Inferior parietal cortex (tissue), 1 donor: ENCODE data around the gene HDAC4.
A peak's percentile ranks its signal among the peaks of the same experiment; 100 is the strongest.

Experiments
- DNase-seq: peaks from one replicate; pipeline ENCODE4 v3.0.0-alpha.2; 2016; ENCODE audit errors: extremely low spot score

The HDAC4 gene

DNA sequence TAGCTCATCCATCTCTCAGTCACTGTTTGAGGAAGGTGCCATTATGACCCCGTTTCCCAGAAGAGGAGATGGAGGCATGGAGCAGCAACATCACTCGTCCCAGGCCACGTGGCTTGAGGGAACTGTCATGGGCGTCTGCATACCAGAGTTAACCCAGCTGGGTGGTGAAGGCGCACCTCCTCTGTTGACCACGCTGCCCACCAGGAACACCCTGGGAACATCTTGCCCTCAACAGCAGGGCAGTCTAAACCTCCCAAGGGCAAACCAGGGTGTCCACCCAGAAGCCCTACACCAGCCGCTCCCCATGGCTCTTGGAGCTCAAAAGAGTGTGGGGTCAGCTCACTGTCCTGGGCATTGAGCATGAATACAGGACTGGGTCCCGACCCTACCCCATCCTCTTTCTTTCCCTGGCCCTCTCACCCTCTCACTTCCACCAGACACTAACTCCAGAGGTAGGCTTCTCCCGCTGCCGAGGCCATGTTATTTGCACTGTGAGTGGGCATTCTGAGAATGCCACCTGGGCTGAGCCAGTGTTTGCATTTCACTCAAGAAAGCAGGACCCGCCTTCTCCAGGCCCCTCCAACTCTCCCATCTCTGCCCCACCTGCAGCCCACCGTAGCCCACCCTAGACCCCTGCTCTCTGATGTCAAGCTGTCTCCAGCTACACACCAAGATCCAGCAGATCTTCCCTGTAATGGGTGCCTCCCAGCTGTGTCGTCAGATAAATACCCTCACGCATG, 259.6 kb downstream of the HDAC4 start:
- DNase-seq = no peak

DNA sequence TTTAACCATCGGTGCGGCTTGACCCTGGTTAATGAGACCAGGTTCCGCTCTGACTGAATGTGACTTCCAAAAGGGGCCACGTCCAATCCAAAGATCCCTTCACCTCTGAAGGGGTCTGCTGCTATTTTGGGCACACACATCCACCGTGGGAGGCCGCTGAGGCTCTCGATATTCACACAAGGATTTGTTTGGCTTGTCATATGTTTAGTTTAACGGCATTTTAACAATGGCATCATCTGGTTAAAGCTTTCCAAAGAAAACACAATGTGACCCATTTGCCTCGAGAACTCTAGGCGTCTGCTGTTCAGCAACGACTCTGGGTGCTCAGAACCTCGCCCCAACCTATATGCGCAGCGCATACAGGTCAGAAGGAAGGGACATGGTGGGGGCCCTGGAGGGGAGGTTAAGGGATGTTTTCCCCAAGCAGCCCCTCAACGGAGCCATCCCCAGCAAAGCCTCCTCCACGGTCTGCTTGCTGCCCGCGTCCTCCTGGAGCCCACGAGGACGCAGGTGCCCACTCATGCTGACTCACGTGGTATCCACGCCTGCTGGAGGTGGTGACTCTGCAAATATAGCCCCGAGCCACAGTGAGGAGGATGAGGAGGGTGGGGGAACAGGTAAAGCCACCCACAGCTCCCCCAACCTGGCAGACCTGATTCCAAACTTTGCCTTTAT, 260.3 kb downstream of the HDAC4 start:
- DNase-seq = no peak

DNA sequence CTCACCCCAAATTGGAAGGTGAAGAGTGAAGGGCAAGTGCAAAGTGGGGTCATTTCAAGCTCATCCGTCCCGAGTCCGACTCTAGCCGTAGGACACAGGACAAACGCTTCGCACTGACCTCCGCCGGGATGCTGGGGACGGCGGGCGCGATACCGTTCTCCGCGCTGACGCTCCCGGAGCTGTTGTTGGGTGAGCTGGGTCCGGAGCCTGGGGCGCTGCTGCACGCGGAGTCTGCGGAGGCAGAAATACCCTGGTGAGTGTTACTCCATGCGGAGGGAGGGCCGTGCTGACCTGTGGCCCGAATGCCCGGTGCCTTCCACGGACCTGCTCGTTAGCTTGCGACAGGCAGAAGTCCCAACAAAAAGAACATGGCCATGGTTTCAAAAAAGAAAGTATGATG, 261.3 kb downstream of the HDAC4 start:
- DNase-seq = no peak

DNA sequence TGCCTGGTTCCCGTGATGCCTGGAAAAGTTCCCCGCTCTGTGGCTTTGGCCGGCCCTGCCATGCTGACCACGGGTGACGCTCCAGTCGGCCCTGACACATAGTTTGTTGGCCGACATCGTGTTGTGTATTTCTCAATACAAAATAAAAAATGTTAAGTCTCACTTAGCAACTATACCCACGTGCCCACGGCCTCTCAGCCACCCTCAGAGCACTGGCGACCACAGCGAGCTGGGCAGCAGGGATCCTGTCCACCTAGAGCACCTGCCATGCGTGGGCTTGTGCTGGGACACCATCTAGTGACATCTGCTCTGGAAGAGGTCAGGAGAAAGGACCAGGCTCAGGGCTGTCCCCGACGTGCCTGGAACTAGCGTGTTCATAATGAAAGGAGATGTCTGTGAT, 261.7 kb downstream of the HDAC4 start:
- DNase-seq = no peak

DNA sequence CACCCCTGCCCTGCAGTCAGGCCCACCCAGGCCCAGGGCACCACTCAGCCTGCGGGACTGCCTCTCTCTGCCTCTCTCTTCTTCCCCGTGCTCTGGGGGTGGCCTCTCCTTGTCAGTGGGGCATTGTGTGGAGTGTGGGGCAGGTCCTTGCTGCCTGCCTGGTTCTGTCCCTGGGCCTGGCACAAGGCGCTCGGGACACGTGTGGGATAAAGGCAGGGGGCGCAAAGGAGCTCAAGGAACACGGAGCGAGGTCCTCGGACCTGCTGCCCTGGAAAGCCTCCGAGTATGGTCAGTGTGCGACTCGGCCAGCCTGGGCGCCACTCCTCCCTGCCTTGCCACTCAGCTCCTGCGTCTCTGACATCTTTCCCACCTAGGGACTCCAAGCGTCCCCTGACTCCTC, 262.2 kb downstream of the HDAC4 start:
- no peak for DNase-seq

DNA sequence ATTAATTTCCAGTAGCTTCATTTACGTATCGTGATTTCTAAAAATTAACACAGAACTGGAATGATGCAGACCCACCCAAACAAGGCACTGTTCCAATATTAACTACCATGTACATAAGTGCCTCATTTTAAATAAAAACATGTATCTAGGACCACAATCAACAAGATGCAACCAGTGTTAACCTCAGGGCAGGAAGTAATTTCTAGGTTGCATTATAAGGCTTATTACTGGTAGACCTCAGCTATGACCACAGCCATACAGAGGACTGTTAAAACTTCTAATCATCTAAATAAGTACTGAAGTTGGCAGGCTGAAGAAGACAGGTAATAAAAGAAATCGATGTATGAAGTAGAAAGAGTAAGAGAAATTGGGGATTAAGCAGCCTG, 262.9 kb downstream of the HDAC4 start:
- no peak for DNase-seq

DNA sequence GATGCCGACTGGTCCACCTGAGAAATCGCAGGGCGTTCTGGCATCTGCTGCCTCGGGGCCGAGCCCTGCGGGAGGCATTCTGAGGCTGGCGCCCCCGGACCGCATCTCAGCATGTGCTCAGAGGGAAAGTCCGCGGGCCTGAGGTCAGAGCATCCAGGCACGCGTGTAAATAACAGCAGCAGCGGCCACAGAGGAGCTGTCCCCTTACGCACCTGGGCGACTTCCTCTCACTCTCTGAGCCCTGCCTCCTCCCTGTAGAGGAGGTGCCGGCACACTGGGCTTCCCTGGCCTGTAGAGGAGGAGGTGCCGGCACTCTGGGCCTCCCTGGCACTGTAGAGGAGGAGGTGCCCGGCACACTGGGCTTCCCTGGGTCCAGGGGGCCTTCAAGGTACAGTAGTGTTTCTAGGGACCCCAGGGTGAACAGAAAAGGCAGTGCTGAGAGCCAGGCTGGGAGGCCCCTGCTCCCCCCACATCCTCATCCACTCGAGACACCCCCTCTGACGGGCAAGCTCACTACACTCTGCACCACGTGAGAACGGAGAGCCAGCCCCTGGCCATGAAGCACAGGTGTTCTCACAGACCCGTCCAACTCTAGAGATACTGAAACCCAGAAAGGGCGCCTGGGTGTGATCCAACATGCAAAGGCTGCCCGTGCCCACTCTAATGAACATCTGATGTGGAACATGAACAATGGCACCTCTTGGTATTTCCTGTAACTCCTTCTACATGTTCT, 263.5 kb downstream of the HDAC4 start:
- no peak for DNase-seq

DNA sequence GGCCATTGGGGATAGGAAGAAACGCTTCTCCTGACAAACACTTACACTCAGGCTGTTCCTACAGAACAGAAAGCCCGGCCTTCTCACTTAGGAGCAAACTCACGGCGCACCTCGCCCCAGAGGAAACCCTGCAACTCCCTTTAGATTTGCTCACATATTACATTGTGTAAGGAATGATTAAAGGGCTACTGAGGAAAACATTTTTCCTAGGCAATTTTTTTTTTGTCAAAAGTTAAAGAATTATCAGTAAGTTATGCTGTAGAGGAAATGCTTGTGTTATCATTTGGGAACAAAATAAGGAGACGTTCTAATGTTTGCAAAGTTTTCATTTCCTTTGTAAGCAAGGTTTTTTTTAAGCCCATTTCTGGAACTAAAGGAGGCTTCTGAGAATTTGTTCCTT, 264.1 kb downstream of the HDAC4 start:
- no peak for DNase-seq

DNA sequence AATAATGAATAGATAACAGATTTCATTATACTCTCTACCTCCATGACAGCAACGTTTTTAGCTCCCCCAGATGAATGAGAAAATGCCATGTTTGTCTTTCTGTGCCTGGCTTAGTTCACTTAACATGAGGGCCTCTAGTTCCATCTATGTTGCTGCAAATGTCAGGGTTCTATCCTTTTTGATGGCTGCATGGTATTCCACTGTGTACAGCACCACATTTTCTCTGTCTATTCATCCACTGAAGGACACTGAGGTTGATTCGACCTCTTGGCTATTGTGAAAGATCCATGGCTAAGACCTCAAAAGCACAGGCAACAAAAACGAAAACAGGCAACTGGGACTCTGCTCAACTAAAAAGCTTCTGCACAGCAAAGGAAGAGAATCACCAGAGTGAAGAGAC, 264.6 kb downstream of the HDAC4 start:
- no peak for DNase-seq

DNA sequence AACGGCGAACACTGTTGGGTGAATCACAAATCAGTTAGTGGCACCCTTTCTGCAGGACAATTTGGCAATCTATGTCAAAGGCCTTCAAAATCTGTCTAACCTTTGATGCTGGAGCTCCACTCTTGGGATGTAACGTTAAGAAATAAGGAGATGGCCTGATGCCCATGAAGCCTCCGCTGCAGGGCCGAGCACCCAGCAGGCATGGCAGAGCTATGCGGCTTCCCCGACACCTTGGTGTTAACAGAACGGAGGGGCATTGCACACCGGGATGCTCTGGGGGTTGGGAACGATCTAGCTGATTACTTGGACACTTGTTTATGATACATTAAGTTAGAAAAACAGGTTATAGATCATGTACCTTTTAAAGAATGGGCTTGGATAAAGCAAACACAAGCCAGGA, 265.3 kb downstream of the HDAC4 start:
- no peak for DNase-seq

DNA sequence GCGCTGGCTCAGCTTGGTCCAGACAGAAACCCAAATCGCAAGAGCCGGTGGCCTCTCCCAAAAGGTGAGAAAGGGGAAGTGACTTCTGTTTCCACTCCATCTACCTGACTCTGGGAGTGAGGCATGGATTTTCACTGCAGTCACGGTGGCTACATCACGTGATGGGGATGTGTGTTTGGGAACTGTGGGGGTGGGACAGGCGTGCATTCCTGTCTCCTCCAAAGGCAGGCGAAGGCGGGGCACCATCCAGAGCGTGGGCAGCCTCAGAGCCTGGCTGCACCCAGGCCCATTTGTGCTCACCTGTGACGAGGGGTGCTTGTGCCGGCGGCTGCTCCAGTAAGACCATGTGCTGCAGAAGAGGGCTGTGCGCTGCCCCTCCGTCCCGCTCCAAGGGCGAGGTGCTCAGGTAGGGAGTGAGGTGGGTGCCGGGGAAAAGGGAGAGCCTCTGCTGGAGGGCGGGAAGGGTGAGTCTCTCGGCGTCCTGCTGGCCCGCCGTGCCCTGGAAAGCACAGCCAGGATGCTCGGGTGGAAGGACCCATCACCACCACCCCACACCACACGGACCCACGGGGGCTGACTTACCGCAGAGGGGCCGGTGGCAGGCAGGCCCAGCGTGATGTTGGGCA, 266.8 kb downstream of the HDAC4 start:
- no peak for DNase-seq

DNA sequence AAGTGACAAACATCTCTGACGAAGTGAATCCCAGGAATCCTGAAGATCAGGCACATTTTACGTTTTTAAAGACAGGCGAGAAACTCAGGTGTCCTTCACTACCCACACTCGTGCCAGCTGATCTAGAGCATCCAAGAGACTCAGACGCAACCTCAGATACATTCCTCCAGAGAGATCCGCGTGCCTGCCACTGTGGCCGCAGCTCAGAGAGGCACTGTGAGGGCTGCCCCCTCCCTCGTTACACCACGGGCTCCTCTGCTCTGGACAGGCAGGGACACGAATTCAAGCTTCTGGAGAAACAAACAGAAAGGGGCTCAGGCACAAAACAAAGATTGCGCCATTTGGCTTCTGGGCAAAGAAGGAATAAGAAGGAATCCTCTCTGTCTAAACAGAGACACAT, 268.0 kb downstream of the HDAC4 start:
- DNase-seq = no peak

DNA sequence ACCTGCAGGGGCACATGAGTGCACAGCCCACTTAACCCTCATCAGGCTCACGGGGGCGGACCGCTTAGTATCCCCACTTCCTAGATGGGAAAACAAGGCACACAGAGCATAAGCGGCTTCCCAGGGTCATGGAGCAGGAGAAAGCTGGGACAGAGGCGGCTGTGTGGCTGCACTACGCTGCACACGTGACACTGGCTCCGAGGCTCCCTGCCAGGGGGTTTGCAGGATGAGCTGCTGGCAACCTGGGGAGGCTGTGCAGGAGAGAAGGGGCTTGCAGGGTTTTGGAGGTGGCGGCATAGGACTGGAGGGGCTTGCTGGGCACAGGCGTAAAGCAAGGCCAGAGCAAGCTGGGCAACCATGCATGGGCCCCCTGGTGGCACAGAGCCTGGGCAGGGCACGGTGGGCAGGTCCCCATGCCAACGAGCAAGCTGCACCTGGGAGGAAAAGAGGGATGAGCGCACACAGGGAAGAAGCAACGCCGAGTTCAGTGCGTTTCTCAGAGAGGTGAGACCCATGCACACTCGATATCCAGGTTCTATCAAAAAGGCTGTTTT, 268.6 kb downstream of the HDAC4 start:
- no peak for DNase-seq

DNA sequence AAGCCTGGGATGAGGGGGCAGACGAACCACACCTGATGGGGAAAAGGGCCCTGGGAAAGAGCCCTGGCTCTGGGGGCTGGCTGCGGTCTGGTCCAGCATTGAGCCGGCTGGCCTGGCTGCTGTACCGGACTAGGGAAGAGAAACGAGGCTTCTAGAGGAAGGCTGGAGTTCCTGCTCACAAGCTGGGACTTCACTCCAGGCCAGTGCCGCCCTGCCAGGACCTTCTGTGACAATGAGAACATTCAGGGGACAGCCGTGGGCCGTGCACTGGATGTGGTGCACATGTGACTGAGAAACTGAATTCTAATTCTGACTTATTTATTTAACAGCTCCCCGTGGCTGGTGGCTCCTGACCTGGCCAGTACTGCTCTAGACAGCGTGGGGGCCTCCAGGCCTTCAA, 269.3 kb downstream of the HDAC4 start:
- DNase-seq = peak; percentile 67

DNA sequence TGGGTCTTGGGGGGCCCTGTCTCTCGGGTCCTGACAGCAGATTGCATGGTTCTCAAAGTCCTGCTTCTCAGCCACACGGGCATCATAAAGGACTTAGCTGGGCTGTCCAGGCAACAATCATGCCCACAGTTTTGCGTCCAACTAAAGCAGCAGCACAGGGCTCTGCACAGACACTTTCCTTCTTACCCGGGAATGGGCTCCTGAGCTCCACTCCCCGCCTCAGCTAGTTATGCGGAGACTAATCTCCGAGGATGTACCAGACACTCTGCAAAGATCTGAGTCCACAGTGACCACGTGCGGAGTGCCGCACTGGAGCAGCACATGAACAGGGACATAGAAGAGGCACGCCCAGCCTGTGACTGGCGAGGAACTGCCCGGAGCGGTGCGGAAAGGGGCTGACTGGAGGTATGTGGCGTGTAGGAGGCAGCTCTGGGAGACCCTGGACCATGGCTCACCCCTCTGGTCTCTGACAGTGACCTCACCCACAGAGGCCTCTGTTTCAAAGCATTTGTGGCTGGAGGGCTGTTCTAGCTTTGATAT, 270.0 kb downstream of the HDAC4 start:
- no peak for DNase-seq

DNA sequence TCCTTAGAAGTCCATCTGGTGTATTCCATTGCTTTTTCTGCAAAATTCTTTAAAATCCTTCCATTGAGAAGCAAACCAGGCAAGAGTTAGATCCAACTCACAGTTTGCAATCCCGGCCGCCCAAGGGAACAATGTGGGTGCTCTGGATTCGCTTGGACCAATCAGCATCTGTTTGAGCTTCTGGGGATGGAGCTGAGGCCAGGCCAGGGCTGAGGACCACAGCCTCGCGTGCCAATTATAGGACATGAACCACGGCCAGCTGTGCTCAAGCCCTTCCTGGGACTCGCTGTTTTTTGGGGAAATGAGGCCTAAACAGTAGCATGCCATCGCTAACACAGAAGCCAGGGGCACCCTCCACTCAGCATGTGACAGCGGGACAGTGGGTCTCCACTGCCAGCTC, 270.8 kb downstream of the HDAC4 start:
- DNase-seq = no peak

DNA sequence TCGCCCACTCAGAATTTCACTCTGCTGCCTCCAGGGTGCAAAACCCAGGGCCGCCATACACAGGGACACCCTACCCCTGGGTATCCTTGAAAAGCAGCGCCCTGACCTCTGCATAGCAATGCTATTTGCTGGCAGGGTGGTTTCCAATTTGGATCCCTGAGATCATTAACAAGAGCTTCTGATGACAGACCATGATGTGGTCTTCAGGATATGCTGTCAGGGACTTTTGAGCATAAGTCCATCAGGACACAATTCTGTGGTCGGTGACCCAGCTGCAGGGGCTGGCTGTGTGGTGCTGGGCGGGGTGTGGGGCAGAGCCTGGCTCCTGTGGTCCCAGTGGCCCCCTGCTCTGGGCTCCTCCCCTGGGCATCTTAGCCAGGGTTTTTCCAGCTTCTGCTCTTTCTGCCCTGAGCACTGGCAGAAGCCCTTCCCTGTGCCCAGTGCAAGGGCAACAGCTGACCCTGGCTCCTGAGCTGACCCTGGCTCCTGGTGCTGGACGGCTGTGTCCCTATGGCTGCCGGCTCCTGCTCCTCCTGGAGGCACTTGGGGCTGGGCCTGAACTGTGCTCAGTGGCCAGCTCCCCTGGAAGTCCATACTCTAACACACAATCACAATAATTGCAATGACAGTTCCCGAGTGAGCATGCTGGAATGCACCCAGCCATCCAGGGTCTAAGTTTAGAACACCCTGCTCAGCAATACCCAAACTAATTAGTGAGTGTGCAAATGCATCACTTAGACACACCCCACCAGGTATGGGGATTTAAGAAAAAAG, 271.5 kb downstream of the HDAC4 start:
- DNase-seq = no peak

DNA sequence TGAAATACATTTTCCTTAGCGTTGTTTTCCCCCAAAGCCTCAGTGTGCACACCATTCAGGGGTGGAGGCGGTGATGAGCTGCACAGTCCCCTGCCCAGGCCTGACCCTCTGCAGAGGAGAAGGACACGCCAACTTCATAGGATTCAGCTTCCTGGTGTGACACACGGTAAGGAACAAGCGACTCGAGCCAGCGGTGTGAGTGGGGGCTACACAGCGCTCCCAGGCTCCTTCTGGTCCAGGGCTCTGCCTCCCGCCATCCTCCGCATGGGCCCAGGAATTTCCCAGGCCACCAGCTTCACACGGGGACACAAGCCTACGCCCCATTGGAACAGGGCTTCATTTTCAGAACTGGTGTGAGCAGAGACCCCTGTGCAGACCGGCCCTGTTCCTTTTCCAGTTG, 272.1 kb downstream of the HDAC4 start:
- DNase-seq = no peak

DNA sequence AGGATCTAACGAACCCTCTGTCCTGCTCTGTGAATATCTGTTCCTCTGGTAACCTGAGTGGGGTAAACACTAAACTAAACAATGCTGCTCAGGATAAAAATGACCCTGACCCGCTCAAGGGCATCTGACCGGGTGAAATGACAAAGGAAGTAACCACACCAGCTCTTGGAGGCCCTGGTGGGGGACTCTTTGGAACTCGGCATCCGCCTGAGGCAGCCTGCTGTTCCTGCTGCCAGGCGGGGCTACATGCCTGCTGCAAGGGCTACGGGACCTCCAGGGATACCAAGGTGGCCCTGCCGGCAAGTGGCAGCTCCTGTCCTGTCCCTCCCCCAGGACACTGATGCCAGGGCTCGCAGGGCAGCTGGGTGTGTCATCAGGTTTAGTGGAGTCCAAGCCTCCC, 273.3 kb downstream of the HDAC4 start:
- DNase-seq = no peak

DNA sequence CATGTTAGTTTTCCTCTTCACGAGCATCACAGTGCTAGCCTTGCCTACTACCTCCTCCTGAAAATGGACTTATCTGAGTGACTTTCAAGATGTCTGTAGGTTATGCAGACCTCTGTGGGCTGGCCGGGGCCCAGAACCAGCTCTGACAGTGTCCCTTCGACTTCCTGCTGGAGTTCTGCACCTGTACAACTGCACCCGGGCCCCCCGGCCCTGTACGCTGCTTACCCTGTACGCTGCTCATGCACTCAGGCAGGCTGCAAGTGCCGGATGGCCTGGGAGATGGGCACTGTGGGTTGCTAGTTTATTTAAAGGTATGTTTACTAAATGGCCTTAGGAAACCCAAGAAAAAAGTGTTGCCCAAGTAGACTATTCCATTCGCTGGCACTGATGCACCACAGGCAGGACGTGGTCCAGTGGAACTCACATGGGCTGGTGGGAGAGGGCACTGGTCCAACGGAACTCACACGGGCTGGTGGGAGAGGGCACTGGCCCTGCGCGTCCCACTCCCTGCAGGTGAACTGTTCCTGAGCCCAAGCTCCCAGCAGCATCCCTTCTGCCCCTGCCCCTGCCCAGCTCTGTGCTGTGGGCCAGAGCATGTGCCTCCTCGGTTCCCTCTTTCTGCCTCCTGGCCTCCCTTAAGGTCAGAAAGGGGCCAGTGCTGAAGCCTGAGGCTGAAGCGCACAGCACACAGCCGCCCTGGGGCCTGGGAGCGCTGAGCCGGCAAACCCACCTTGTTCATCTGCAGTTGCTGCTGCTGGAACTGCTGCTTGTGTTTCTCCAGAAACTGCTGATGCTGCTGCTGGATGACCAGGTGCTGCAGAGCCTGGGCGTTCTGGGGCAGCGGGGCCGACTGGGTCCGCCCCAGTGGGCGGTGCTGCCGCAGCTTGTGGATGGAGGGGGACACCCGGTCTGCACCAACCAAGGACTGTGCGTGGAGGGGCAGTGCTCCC, 274.8 kb downstream of the HDAC4 start:
- no peak for DNase-seq
